GOT3 (cell line): ENCODE data around the gene THSD7A.

Experiments
- DNase-seq: peaks from one replicate; lab custom pipeline; 2025; ENCODE audit warnings: mixed read lengths; lab: John Stamatoyannopoulos, UW

Gene THSD7A

DNA sequence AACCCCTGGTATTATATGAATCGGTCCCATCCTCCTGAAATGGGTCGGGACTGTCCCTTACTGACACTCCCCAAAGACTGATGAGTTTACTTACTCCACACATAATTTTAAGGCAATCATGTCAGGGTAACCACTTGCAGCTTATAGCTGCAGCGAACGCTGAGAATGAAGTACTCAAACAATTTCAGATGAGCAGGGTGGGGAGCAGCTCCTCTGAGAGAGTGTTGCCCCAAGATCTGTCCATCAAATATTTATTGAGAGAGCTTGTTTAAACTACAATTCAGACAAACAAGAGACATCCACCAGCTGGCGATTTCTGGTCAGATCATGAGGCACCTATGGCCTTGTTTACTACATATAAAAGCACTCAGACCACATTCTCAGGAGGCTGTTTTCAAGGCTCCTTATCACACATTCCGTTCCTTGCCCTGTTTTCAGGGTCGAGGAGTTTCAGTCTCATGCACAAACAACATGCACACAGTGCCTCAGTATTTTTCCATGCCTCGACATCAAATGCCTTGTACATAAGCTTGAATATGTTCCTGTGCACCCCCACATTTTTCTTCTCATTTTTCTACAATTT lies 80.1 kb downstream of the THSD7A start:
- DNase-seq, result no peak

DNA sequence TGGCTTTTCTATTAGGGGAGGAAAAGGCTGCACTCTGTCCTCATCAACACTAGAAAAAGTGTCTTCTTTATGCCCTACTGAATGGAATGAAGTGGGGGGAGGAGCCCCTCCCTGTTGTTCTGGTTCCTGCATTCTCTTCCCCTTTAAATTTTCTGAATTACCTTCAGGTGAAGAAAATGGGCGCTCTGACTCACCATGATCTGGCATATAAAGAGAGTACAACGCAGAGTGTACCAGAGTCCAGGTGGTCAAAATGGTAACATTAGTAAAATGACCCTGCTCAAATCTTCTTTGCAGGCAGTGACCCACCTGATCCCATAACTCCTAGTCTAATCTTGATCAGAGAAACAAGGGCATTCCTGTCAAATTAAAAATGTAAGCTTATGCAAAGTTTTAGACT lies 80.7 kb downstream of the THSD7A start:
- DNase-seq, result no peak

DNA sequence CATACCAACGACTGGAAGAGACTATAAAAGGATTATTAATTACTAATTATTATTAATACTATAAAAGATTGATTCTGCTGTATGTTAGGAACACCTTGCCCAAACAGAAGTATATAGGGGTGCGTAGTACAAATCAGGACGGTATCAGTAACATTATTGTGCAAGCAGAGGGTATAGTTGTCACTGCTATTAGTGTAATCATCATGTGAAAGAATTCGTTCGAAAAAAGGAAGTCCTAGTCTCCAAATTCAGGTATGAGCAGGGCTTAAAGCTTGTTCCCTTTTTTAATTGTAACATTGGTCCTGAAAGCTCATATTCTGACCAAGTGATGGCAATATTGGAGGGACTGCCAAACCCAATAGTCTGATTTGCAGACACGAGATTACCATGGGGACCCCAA lies 81.8 kb downstream of the THSD7A start:
- DNase-seq, result no peak

DNA sequence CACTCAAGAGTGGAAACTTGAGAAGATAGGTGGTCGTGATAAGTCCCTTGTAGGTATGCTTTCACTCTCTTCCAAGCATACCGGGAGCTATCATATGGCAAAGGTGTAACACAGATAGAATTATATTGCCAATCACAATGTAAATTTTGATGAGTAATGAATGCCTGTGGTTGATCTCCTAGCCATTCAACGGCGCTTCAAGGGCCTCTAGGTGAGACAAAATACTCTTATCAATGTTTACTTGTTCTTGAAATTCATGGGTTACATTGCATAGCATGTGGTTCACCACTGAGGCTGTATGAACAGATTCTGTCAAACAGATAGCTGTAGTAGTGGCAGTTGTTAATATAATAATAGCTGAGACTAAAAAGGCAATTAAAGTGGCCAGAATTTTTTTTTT lies 82.4 kb downstream of the THSD7A start:
- no peak for DNase-seq

DNA sequence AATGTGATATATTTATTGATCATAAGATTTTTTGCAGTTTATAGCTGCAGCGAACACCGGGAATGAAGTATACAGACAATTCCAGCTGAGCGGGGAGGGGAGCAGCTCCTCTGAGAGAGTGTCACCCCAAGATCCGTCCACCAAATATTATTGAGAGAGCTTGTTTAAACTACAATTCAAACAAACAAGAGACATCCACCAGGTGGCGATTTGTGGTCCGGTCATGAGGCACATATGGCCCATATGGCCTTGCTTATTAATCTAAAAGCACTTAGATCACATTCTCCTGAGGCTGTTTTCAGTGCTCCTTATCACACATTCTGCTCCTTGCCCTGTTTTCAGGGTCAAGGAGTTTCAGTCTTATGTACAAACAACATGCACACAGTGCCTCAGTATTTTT lies 83.1 kb downstream of the THSD7A start:
- DNase-seq, result no peak

DNA sequence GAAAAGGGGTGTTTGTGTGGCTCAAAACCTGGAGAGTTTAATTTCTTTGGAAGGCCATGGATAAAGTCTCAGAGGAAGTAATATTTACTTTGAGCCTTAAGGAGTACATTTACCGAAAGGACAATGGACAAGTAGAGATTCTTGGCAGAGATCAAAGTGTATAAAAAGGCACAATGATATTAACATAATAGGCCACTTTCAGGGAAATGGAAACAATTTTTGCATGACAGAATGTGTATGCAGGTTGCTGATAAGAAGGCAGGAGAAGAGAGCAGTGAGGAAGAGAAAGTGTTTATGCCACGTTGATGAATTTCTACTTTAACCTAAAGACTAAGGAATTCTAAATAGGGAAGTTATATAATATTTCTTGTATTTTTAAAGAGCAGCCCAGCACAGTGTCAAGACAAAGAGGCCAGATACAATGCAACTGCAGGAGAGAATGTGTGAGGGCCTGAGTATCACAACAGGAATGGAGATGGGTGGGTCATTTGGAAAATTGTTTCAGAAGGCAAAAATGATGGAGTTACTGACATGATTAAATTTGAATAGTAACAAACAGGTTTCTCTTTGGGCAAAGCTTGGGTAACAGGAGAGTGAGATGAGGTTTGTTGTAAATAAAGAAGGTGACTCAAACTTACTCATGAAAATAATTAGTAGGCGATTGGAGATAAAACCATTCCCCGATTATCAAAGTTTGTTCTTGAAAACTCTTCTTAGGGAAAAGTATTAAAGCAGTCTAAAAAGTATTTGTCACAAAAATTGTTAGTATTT lies 84.1 kb downstream of the THSD7A start:
- DNase-seq, result no peak

DNA sequence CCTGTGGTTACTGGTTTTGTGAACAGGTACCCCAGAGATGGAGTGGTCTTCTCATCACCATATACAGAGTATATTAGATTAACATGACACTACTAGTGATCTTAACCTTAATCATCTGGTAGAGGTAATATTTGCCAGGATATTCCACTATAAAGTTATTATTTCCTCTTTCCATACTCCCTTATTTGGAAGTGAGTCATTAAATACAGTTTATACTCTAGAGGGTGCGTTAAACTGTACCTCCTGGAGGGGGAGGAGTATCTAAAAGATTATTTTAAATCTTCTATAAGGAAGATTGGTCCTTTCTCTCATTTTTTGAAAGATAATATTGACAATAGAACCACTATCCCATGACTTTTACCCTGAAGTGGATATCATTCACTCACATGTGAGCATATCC lies 85.4 kb downstream of the THSD7A start:
- DNase-seq, result no peak

DNA sequence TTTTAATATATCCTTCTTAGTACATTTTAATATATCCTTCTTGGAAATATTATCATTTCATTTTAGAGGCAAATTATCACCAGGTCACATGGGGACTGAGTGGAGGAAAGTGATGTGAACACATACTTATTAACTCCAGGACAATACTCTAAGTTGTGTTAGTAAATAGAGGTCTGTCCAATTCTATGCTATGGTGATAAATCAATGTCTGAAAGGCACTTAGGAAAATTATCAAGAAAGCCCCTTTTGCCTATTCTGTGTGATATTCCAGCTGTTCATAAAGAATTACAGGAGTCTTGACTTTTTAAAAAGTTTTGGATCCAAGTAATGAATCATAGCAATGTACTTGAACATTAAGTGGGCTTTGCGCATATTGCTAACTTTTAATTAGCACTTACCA lies 88.5 kb downstream of the THSD7A start:
- DNase-seq, result no peak

DNA sequence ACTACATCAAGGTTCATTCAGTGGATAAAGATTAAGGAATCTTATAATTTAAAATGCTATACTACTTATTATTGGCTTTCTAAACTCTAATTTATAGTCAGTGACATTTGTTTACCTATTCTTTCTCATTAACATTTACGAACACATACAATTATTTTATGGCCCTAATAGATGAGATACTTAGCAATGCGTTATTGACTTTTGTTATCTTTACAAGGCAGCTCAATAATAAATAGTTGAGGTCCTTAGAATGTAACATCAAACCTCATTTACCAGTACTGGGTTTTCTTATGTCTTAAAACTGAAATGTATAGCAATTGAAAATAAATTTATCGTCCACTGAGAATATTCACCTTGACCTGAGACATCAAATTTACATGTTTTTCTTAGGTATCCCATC lies 89.0 kb downstream of the THSD7A start:
- DNase-seq, result no peak

DNA sequence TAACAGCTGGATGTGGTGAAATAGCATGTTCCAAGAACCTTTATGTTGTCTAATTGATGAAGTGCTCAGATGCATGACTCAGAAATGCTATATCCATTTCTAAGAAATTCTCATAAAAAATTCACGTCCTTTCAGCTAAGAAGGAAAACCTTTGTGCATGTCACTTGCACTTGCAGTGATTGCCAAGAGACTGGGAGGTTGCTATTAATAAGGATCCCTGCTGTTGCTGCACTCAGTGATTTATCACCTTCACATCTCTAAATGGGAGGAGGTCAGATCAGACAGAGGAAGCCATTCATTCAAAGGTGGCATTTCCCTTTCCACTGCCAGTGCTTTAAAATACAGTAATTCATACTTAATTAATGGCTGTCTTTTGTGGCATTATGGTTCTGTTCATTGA lies 89.5 kb downstream of the THSD7A start:
- DNase-seq, result no peak

DNA sequence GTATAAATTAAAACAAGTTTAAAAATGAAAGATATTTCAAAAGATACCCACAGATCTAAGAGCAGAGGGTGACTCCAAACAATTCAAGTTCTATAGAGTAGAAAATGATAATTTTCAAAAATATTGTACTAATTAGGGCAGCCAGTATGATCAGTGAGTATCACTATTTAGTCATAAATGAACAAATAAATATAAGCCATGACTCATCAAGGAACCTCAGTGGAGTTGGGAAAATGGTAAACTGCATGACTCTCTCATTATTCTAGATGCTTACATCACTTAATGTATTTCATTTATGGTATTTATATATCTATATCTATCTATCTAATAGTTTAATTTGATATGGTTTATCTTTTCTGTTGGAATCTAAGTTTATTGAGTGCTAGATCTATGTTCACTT lies 94.3 kb downstream of the THSD7A start:
- no peak for DNase-seq

DNA sequence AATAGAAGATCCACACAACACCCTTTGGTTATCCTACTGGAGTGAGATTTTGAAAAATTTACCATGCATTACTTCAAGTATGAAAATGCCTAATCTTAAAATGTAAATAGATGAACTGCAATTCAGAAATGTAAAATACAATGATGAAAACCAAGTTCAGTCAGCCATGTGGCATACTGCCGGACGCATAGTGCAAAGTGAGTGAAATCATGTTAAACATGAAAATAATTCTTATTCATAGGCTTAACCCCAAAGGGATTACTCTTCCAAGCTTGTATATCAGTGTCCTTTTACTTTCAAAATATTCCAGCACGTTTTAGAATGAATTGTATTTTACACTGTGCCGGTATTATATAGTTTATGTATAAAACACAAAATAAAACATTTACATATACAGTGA lies 99.8 kb downstream of the THSD7A start:
- no peak for DNase-seq

DNA sequence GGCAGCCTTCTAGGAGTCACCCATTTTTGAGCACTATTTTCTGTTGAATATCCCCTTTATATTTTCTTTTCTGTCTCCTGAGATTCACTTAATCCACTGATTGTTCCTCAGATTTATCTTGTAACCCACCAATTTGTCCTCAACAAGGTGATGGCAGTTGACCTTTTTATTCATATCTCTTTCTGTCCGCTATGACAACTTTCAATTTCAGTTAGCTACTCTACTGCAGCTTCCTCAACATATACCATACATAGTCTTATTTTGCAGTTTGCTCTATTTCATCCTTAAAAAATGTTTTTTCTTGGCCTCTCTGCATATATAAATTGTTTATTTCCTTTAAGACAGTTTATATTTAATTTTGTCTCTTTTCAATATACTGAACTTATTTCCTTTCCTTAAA lies 101.3 kb downstream of the THSD7A start:
- DNase-seq, result no peak

DNA sequence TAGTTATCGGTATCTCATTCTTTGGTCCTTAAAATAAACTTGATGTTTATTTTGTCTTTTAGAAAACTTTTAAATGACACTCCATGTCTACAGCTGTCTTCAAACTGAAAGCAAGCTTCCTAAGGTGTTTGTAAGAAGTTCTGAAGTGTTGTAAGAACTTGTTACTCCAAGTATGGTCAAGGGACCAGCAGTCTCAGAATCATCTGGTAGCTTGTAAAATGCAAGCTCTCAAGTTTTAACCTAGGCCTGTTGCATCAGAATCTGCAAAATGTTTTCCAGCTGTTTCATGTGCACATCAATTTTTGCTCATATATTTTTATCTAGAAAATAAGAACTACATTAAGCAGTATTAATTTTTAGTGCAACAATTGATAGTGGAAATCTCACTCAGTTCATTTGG lies 104.1 kb downstream of the THSD7A start:
- DNase-seq, result no peak

DNA sequence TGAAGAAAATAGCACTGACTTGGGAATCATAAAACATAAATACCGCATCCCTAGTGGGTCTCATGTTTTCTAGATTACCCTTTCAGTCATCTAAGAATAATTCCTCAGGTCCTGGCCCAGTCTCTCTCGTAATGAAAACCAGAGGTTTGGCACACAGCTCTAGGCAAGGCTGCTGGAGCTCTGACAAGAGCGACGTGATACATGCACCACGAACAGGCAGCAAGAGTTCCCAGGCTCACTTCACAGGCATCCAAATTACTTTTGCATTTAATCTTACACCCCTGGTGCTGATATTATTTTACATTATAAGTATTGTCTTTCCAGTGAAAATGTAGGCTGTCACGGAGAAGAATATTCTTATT lies 105.2 kb downstream of the THSD7A start:
- no peak for DNase-seq

DNA sequence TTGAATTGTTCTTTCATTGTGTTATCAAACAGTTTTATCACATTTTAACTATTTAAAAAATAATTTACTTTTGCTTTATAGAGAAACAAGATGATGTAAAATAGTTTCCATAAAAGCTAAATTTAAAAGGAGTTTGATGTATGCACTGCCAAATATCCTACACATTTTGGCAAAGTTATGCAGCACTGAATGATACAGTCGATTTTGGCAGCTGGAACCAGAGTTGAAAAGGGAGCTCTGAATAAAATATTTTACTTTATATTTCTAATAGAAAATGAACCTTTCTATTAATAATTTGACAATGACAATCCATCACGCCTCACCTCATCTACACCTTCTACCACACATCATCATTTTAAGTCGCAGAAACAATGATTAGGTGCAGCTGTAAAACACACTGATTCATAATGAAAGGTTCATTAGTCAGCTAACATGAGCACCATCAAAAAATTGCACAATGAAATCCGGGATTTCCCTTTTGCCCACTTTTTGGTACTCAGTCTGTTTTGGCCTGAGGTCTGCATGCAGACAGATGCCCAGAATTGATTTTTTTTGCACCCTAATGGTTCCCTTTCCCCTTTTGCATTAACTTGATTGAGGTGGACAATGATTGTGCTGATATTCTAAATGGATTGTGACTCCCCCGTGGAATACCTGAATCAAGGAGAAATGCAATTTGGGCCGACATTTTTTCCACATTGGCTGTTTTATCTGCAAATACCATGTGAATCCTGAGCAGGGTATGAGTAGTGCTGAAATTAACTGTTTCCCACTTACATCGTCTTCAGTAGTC lies 105.8 kb downstream of the THSD7A start:
- no peak for DNase-seq

DNA sequence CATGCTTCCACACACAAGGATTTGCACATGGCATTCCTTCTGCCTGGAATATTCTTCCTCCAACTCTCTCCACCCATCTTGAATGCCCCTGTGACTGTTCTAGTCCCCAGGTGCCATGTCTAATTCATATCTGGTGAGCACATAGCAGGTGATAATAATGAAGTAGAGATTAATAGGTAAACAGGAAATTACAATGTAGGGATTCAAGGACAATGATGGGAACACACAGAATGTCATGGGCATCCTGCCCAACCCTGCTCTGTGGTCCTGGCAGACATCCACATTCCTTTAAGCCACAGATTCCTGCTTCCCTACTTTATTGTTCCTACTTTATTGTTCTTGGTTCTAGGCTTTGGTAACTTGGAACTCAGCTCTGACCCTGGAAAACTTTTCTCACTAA lies 115.8 kb downstream of the THSD7A start:
- DNase-seq, result no peak

DNA sequence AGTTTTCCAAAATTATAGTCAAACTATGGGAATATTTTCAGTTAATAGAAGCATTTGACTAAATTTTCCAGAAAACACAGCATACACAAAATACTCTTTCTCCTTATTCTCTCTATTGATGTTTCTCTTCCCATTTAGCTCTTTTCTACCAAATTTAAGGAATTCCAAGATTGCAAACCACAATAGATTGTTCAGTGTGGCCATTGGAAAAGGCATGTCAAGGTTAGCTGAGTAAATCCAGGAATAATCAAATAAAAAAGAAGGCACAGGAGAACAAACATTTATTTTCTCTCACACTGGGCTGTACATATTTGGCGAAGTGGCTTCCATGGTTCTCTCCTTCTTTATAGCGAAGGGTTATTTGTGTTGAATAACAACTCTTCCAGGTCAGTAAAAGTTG lies 117.3 kb downstream of the THSD7A start:
- DNase-seq, result no peak

DNA sequence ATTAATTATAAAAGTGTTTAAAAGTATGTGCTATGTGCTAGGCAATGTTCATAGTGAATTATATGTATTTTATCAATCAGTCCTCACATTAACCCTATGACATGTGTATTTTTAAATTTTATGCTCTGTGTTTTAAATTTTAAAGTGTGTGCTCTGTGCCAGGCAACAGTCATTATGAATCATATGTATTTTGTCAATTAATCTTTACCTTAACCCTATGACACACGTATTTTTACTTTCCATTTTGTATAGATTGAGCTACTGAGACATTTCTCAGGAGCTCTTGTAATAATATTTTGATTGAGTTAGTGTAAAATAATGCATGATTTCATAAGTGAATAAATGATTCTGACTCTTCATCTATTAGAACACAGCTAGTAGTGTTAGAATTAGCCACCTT lies 117.8 kb downstream of the THSD7A start:
- no peak for DNase-seq

DNA sequence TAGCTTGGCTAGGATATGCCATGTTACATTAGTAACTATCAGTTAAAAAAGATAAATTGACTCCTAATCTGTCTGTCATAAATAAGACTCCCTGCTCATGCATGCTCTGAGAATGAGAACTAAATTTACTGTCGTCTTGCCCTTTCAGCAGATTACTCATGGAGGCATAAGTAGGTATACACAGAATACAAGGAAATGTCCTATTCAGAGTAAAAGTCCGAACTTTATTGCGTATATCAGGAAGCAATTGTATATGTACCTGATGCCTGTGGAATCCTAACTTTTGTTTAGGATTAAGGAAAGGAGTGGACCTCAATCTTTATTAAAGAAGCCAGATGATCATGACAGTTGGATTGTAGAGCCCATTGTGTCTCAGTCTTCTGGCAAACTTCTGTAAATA lies 118.6 kb downstream of the THSD7A start:
- no peak for DNase-seq

DNA sequence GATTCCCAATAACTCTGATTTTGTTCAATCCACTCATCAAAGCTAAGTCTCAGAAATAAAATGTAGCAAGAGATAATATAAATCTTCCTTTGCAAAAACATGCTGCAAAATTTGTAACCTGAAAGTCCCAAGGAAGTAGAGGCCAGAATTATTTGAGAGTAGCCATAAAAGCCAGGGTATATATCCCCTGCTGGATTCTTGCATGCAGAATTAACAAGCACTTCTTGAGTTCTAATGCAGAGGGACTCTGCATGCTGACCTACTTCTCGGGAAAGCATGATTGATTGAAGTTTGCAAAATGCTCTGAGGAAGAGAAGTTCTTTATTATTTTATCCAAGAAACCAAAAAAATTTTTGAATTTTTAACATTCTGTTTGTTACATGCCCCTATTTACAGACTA lies 121.6 kb downstream of the THSD7A start:
- DNase-seq, result no peak

DNA sequence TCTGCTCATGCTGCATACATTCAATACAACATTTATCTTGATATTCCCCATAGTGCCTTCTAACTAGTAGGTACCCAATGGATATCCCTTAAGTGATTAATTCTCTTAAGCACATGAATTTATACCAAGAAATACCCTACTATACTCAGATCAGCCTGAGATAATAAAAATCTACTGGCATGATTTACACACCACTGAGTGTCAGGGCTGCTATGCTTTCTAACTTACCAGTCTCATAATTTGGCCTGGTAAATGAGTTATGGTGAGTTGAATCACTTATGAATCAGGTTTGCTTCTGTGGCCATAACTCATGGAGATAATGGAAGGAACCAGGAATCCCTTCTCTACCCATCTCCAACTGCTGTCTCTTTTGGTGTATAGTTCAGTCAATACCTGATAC lies 122.8 kb downstream of the THSD7A start:
- no peak for DNase-seq

DNA sequence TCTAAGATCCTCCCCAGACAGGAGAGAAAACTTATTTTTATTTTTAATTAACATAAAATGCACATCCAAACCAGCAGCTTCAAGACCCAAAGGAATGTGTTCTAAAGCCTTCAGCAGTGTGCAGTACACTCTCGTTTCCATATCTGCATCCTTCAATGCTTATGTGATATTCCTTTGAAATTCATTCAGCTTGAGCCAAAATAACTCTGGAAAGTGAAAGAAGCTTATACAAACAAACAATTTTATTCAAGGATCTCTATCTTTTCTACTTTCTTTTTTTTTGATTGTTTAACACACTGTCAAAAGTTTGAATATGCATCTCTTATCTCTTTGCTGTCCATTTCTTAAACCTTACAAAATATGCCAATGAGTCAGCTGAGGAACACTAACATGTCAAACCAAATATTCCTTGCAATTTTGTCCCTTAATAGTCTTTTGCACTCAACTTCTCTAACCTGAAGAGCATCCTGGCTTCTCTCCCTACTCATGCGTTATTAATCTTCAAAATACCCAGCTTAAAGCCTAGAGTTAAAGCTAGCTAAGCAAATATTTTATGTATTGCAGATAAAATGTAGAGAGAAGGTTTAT lies 124.3 kb downstream of the THSD7A start:
- DNase-seq, result no peak
